Vagina (tissue), 2 donors: ENCODE measurements around the gene PKD1.

Source experiments
- CTCF ChIP-seq, 3 experiments: fragments of 450-650 bp in 2 of 3; fragments of 200-600 bp in 1 of 3; sonication (generic) in 1 of 3; IDR thresholded peaks; one replicate each; pipeline ENCODE4 v1.5.1; 2017 to 2019; ENCODE audit warnings: antibody characterized with exemption in 3 of 3, mild to moderate bottlenecking in 2 of 3, moderate library complexity in 2 of 3
- POLR2A ChIP-seq, 2 donors: fragments of 450-650 bp; IDR thresholded peaks; one replicate each; pipeline ENCODE4 v1.6.1; 2017; ENCODE audit warnings: antibody characterized with exemption in 2 of 2, mild to moderate bottlenecking in 2 of 2, moderate library complexity in 2 of 2
- POLR2AphosphoS5 ChIP-seq, 2 donors: sonication (generic); formaldehyde crosslinking; IDR thresholded peaks; one replicate each; pipeline ENCODE4 v1.9.0; 2017; ENCODE audit warnings: antibody characterized with exemption in 2 of 2, mild to moderate bottlenecking in 2 of 2, low read depth in 1 of 2; ENCODE audit not compliant: insufficient read depth in 1 of 2

- TF ChIP-seq CTCF (IDR thresholded peaks at IDR 0.05) (no peak), POLR2A (IDR thresholded peaks at IDR 0.05) (no peak), POLR2AphosphoS5 (IDR thresholded peaks at IDR 0.05; ENCODE audit: insufficient read depth in 1 of 2, low read depth in 1 of 2) (no peak)
Measured at GRCh38 chr16:2181952-2182351, 46.3 kb upstream of the PKD1 start.
